IMR-90 (cell line): ENCODE data around the gene SPINT2. TPM values are rescaled to one million over a fixed set of nuclear protein-coding genes. Genes with fewer than 3 reads are reported as not detected.
A peak's percentile ranks its signal among the peaks of the same experiment; 100 is the strongest.

Experiments
- ATAC-seq: fragments of 200-7000 bp; cut with Tn5 transposase; 2 replicates; pipeline ENCODE4 v1.9.1; 2020; ENCODE audit warnings: low read depth, mild to moderate bottlenecking, moderate library complexity
- BruUV-seq: library from RNA; stranded (reverse); fragments of 400-500 nt; replicated peaks from 2 replicates; lab custom pipeline; 2021; lab: Mats Ljungman, UMichigan
- CTCF ChIA-PET: fragments of 300-600 bp; formaldehyde crosslinking; extraction: SDS; loops from one replicate; lab custom pipeline; 2021; ENCODE audit warnings: antibody characterized with exemption; lab: Yijun Ruan, JAX
- POLR2A ChIA-PET: fragments of 300-600 bp; sonication (Branson Sonifier 250); formaldehyde crosslinking; loops from one replicate; lab custom pipeline; 2022; ENCODE audit warnings: antibody characterized with exemption; ENCODE audit not compliant: unreplicated experiment; lab: Charles Lee
- DNase-seq: peaks from one replicate; pipeline ENCODE4 v3.0.0; 2013
- H2AFZ ChIP-seq: replicated peaks from 2 replicates; pipeline ENCODE3; 2013; ENCODE audit warnings: low read length, mild to moderate bottlenecking; ENCODE audit not compliant: poor library complexity
- H2AK5ac ChIP-seq: 2 replicates; pipeline ENCODE4 v1.6.1; 2013; ENCODE audit warnings: low read depth, low read length, inconsistent platforms
- H2AK9ac ChIP-seq: replicated peaks from 2 replicates; pipeline ENCODE3; 2013; ENCODE audit warnings: mild to moderate bottlenecking, low read depth, low read length, moderate library complexity; ENCODE audit not compliant: poor library complexity
- H2BK120ac ChIP-seq: 2 replicates; pipeline ENCODE4 v1.6.1; 2013; ENCODE audit warnings: low read depth, low read length, inconsistent platforms
- H2BK15ac ChIP-seq: 3 replicates; pipeline ENCODE4 v1.6.1; 2013; ENCODE audit warnings: low read depth, low read length, inconsistent platforms
- H2BK20ac ChIP-seq: 2 replicates; pipeline ENCODE4 v1.6.1; 2013; ENCODE audit warnings: low read depth, mild to moderate bottlenecking, inconsistent platforms, low read length, moderate library complexity
- H2BK5ac ChIP-seq: 2 replicates; pipeline ENCODE4 v1.6.1; 2013; ENCODE audit warnings: mild to moderate bottlenecking, low read depth, low read length, inconsistent platforms; ENCODE audit not compliant: poor library complexity, severe bottlenecking
- H3K14ac ChIP-seq: replicated peaks from 2 replicates; pipeline ENCODE4 v1.6.1; 2013; ENCODE audit warnings: low read depth, low read length, inconsistent platforms
- H3K18ac ChIP-seq: 2 replicates; pipeline ENCODE4 v1.6.1; 2013; ENCODE audit warnings: low read depth, low read length, control low read depth
- H3K23ac ChIP-seq: 2 replicates; pipeline ENCODE4 v1.6.1; 2013; ENCODE audit warnings: low read depth, low read length, inconsistent platforms
- H3K27ac ChIP-seq: 2 replicates; pipeline ENCODE4 v1.5.1; 2013; ENCODE audit warnings: mild to moderate bottlenecking, control low read depth, low read length; ENCODE audit not compliant: insufficient read depth
- H3K27me3 ChIP-seq: 2 replicates; pipeline ENCODE4 v1.6.1; 2013; ENCODE audit warnings: low read length; ENCODE audit not compliant: control insufficient read depth, insufficient read depth
- H3K36me3 ChIP-seq: 2 replicates; pipeline ENCODE4 v1.6.1; 2013; ENCODE audit warnings: low read length, mixed read lengths; ENCODE audit not compliant: control insufficient read depth, insufficient read depth
- H3K4ac ChIP-seq: 2 replicates; pipeline ENCODE4 v1.6.1; 2013; ENCODE audit warnings: low read depth, low read length, inconsistent platforms
- H3K4me1 ChIP-seq: 2 replicates; pipeline ENCODE4 v1.6.1; 2013; ENCODE audit warnings: low read length, mixed read lengths; ENCODE audit not compliant: control insufficient read depth, insufficient read depth
- H3K4me2 ChIP-seq: 2 replicates; pipeline ENCODE4 v1.6.1; 2013; ENCODE audit warnings: low read depth, mild to moderate bottlenecking, control low read depth, low read length, moderate library complexity
- H3K4me3 ChIP-seq: 2 replicates; pipeline ENCODE4 v1.5.1; 2013; ENCODE audit warnings: low read depth, mild to moderate bottlenecking, control low read depth, low read length, moderate library complexity; ENCODE audit not compliant: insufficient read depth
- H3K56ac ChIP-seq: 2 replicates; pipeline ENCODE4 v1.6.1; 2013; ENCODE audit warnings: low read length, inconsistent platforms; ENCODE audit not compliant: insufficient read depth; ENCODE audit errors: extremely low read depth
- H3K79me1 ChIP-seq, 2 experiments: 2 replicates each; pipeline ENCODE4 v1.6.1; 2013; ENCODE audit warnings: low read length in 2 of 2, inconsistent platforms in 1 of 2, low read depth in 1 of 2
- H3K9ac ChIP-seq: 2 replicates; pipeline ENCODE4 v1.6.1; 2013; ENCODE audit warnings: low read depth, low read length, control low read depth
- H3K9me1 ChIP-seq: 2 replicates; pipeline ENCODE4 v1.6.1; 2013; ENCODE audit warnings: low read length, inconsistent platforms; ENCODE audit not compliant: insufficient read depth
- H3K9me3 ChIP-seq: 2 replicates; pipeline ENCODE4 v1.6.1; 2013; ENCODE audit warnings: low read length; ENCODE audit not compliant: control insufficient read depth, insufficient read depth
- H4K20me1 ChIP-seq: 2 replicates; pipeline ENCODE4 v1.6.1; 2013; ENCODE audit warnings: low read length, inconsistent platforms; ENCODE audit not compliant: insufficient read depth
- H4K5ac ChIP-seq: 2 replicates; pipeline ENCODE4 v1.6.1; 2013; ENCODE audit warnings: mild to moderate bottlenecking, low read depth, low read length, control low read depth
- H4K8ac ChIP-seq, 2 experiments: 2 replicates each; pipeline ENCODE4 v1.6.1; 2013; ENCODE audit warnings: low read depth in 2 of 2, low read length in 2 of 2, control low read depth in 1 of 2, inconsistent platforms in 1 of 2
- H4K91ac ChIP-seq: 2 replicates; pipeline ENCODE4 v1.6.1; 2013; ENCODE audit warnings: low read depth, low read length, inconsistent platforms; ENCODE audit not compliant: insufficient read depth
- CEBPB ChIP-seq: IDR thresholded peaks from 2 replicates; pipeline ENCODE4 v1.6.1; 2012; ENCODE audit warnings: low read depth, low read length, improper control_type of control experiment
- FOS ChIP-seq: fragments of 150-350 bp; IDR thresholded peaks from 2 replicates; pipeline ENCODE4 v1.6.1; 2016; ENCODE audit warnings: low read depth, low read length
- MAZ ChIP-seq: IDR thresholded peaks from 2 replicates; pipeline ENCODE4 v1.6.1; 2012; ENCODE audit warnings: low read depth, mild to moderate bottlenecking, low read length, improper control_type of control experiment, moderate library complexity, borderline replicate concordance
- MXI1 ChIP-seq: IDR thresholded peaks from 2 replicates; pipeline ENCODE4 v1.6.1; 2012; ENCODE audit warnings: low read depth, mild to moderate bottlenecking, low read length, moderate library complexity, borderline replicate concordance
- POLR2A ChIP-seq: IDR thresholded peaks from 2 replicates; pipeline ENCODE4 v1.6.1; 2012; ENCODE audit warnings: mild to moderate bottlenecking, low read depth, low read length
- RAD21 ChIP-seq: IDR thresholded peaks from 2 replicates; pipeline ENCODE4 v1.6.1; 2012; ENCODE audit warnings: low read length, improper control_type of control experiment
- RCOR1 ChIP-seq: IDR thresholded peaks from 2 replicates; pipeline ENCODE4 v1.6.1; 2012; ENCODE audit warnings: mild to moderate bottlenecking, low read length, improper control_type of control experiment; ENCODE audit not compliant: insufficient replicate concordance
- RFX5 ChIP-seq: IDR thresholded peaks from 2 replicates; pipeline ENCODE4 v1.8.0; 2012; ENCODE audit warnings: low read depth, mild to moderate bottlenecking, low read length, moderate library complexity
- USF2 ChIP-seq: fragments of 150-350 bp; IDR thresholded peaks from 2 replicates; pipeline ENCODE4 v1.6.1; 2017; ENCODE audit warnings: mild to moderate bottlenecking, antibody characterized with exemption, low read length, low read depth
- WGBS, 2 experiments: methylation state at CpG; one replicate each; pipeline versions ENCODE4 v1.1.5 to v1.1.7; 2013; ENCODE audit warnings: missing lambda C conversion rate in 2 of 2; ENCODE audit not compliant: insufficient read length in 1 of 2; ENCODE audit errors: extremely low coverage in 2 of 2; 5-methylcytosine and 5-hydroxymethylcytosine counted together
- dilution Hi-C: fragments of 300-500 bp; cut with HindIII; formaldehyde crosslinking; loops from one replicate; pipeline ENCODE4 v1.14.3; 2018; ENCODE audit warnings: low sequenced_read_pairs; ENCODE audit not compliant: unreplicated experiment
- in situ Hi-C: fragments of 300-500 bp; cut with MboI; formaldehyde crosslinking; loops from 3 replicates; pipeline ENCODE4 v1.14.3; 2019; ENCODE audit warnings: low sequenced_read_pairs, inconsistent platforms, mixed read lengths
- intact Hi-C: fragments of 100-400 bp; cut with micrococcal nuclease; formaldehyde crosslinking; loops from 2 replicates; pipeline ENCODE4 v1.10.0; 2022
- polyA plus RNA-seq, 3 experiments: library from polyadenylated mRNA; depleted of rRNA; stranded (reverse); fragments of >200 nt; gene quantifications; 2 replicates each; pipeline ENCODE4 v1.2.3, GENCODE V29; 2012; ENCODE audit warnings: low replicate concordance in 1 of 3
- total RNA-seq: library from RNA; depleted of rRNA; stranded (reverse); fragments of >200 nt; gene quantifications from 2 replicates; pipeline ENCODE4 v1.2.3, GENCODE V29; 2012

SPINT2 gene
- total and polyA plus RNA-seq, 2 of the 4 experiments (the other 2 are of a cell fraction), result 0.54 to 1.2 TPM

- H2AK9ac ChIP-seq, result no peak overlapping the region
- H3K27ac ChIP-seq, result no peak overlapping the region
- no peak overlapping the region for H3K18ac ChIP-seq
- no peak overlapping the region for H3K23ac ChIP-seq
- in situ Hi-C loops, result loop anchor here (5.0 to 25.0 kb wide), 3 partner anchors 103 to 408 kb away; partner anchors contain the start of gene ACTN4
- H2BK5ac ChIP-seq, result no peak overlapping the region
- H4K5ac ChIP-seq, result no peak overlapping the region
- H3K27me3 ChIP-seq, result peaks cover 3% of the 10 kb centered on the region; the same call in 1 of the 2 replicates
- no peak overlapping the region for H4K91ac ChIP-seq
- H2AFZ ChIP-seq, result peak overlapping the region; percentile 98
- no peak overlapping the region for H2BK120ac ChIP-seq
- CTCF ChIA-PET, result no interaction called here
- peak overlapping the region; percentile 47; the same call in 1 of the 2 replicates for H3K4me2 ChIP-seq
- peaks cover 7% of the 10 kb centered on the region for H3K9me1 ChIP-seq
- intact Hi-C loops, result loop anchor here (5.0 to 10.0 kb wide), 3 partner anchors 158 to 405 kb away; partner anchors contain the start of genes GGN and SPRED3
- 0% methylated on average over 2 of the region's 54 CpGs; no CpG with 5 or more reads in 1 of the 2 experiments for WGBS, 2 experiments
- no TSS peak for BruUV-seq
- H2BK20ac ChIP-seq, result no peak overlapping the region
- no peak for TF ChIP-seq FOS
- TF ChIP-seq MXI1, result 0 out of 2 replicates have a peak, but pooled peaks have one; percentile 33
- no peak for TF ChIP-seq CEBPB
- peak; percentile 93 for TF ChIP-seq RCOR1
- TF ChIP-seq RFX5, result no peak
- TF ChIP-seq MAZ, result peak; percentile 68; the same call in 1 of the 2 replicates
- no peak for TF ChIP-seq USF2
- TF ChIP-seq RAD21, result no peak
- TF ChIP-seq POLR2A, result no peak
- no peak overlapping the region for H3K4ac ChIP-seq
- no peak overlapping the region for H3K14ac ChIP-seq
- H3K9ac ChIP-seq, result no peak overlapping the region
- no peak overlapping the region for H4K8ac ChIP-seq
- H3K79me1 ChIP-seq, result peaks cover 0 to 6% of the 10 kb centered on the region in 2 experiments; a peak in 2 of 4 replicates
- no peak overlapping the region for H3K56ac ChIP-seq
- H4K20me1 ChIP-seq, result no peaks in the 10 kb centered on the region; the same call in 1 of the 2 replicates
- H3K4me3 ChIP-seq, result no peak overlapping the region
- DNase-seq (peak; percentile 91), ATAC-seq (peak; percentile 98)
- H2AK5ac ChIP-seq, result no peak overlapping the region
- H3K4me1 ChIP-seq, result no peaks in the 10 kb centered on the region
- H3K9me3 ChIP-seq, result no peaks in the 10 kb centered on the region
- POLR2A ChIA-PET, result interaction anchor here (0.5 kb wide), 1 partner anchor 161 kb away, joined by 3 read pairs; no protein-coding TSS in a partner anchor
- dilution Hi-C loops, result no loop called here
- H3K36me3 ChIP-seq, result no peaks in the 10 kb centered on the region
- H2BK15ac ChIP-seq, result no peak overlapping the region
Observed at GRCh38 chr19:38229585-38230073, 34.7 kb upstream of the SPINT2 start.
